Psoas muscle (tissue), 8 donors: ENCODE results near the gene MELTF. TPM values are rescaled to one million over a fixed set of nuclear protein-coding genes. Genes with fewer than 3 reads are reported as not detected.
"Not testable (repeated sequence)": the region's sequence is repeated elsewhere in the genome, so short reads cannot be mapped to it uniquely, and the experiment has no call there.

Experiments
- ATAC-seq, 4 donors: fragments of 200-7000 bp; cut with Tn5 transposase; one replicate each; pipeline ENCODE4 v1.9.1; 2020; ENCODE audit warnings: moderate library complexity in 3 of 4, mild to moderate bottlenecking in 2 of 4
- DNase-seq, 2 donors: peaks; one replicate each; pipeline ENCODE4 v3.0.0-alpha.2; 2020
- H3K27ac ChIP-seq: fragments of 200-600 bp; one replicate; pipeline ENCODE4 v1.8.0; 2022
- H3K27me3 ChIP-seq, 3 donors: fragments of 200-600 bp in 1 of 3; one replicate each; pipeline versions ENCODE4 v1.6.1 to v1.8.0; 2013 to 2022; ENCODE audit warnings: low read length in 2 of 3, mild to moderate bottlenecking in 2 of 3, moderate library complexity in 1 of 3; ENCODE audit not compliant: insufficient read depth in 3 of 3
- H3K36me3 ChIP-seq, 2 donors: fragments of 200-600 bp in 1 of 2; one replicate each; pipeline versions ENCODE4 v1.6.1 to v1.8.0; 2013 to 2022; ENCODE audit warnings: low read depth in 1 of 2, mild to moderate bottlenecking in 1 of 2, moderate library complexity in 1 of 2; ENCODE audit not compliant: insufficient read depth in 1 of 2
- H3K4me1 ChIP-seq: fragments of 200-600 bp; one replicate; pipeline ENCODE4 v1.8.0; 2022
- H3K4me3 ChIP-seq: fragments of 200-600 bp; one replicate; pipeline ENCODE4 v1.8.0; 2022; ENCODE audit warnings: mild to moderate bottlenecking
- H3K9me3 ChIP-seq: fragments of 200-600 bp; one replicate; pipeline ENCODE4 v1.8.0; 2022
- WGBS, 3 donors: extraction: QIAGEN DNeasy Blood & Tissue Kit; methylation state at CpG; one replicate each; pipeline versions ENCODE4 v1.1.6 to v1.1.7; 2013; 5-methylcytosine and 5-hydroxymethylcytosine counted together
- intact Hi-C, 2 donors: fragments of 100-400 bp; cut with DNase I; formaldehyde crosslinking; loops; one replicate each; pipeline versions ENCODE4 v1.11.0 to v1.14.2; 2022
- polyA plus RNA-seq, 3 donors: library from polyadenylated mRNA; stranded (reverse); fragments of 200-250 nt; gene quantifications; one replicate each; pipeline ENCODE4 v1.2.3, GENCODE V29; 2013
- total RNA-seq, 4 donors: library from RNA; stranded (reverse); fragmentation: NEBNext Ultra II Directional in 2 of 4; extraction: Animal tissue kit (Norgen Biotek cat#: 25700) in 2 of 4; gene quantifications; one replicate each; pipeline versions ENCODE4 v1.2.1 to v1.2.4, GENCODE V29; 2021 to 2023
- TF ChIP-seq, protein P1 (sequence below): fragments of 200-600 bp; IDR thresholded peaks from one replicate; pipeline ENCODE4 v1.8.0; 2022; ENCODE audit warnings: antibody characterized with exemption
- donor health status: healthy with polysubstance abuse.
- donor health status: DM: no; HTN: no; CAD: no; lungs with moderate emphysema.
- donor health status: Bipolar disorder and iron deficiency.
- donor health status: healthy.
- donor health status: DM: yes; HTN: yes; CAD: no.
- donor health status: DM: no; HTN: no; CAD: no.
- donor health status: DM: no; HTN: no; CAD: no.
- donor health status: DM: yes; HTN: yes; CAD: no.

Gene MELTF
- total and polyA plus RNA-seq, 7 donors: 0.23 to 0.97 (median 0.55) TPM

- H3K4me1 ChIP-seq: no peaks in the 10 kb centered on the region
- no peak for DNase-seq
- 78 to 82% (median 78%) methylated on average over 4 of the region's 4 CpGs for WGBS, 3 donors
- H3K36me3 ChIP-seq: peaks cover 4 to 92% of the 10 kb centered on the region in 2 donors
- no peak overlapping the region for H3K4me3 ChIP-seq
- H3K27ac ChIP-seq: no peak overlapping the region
- H3K9me3 ChIP-seq: no peaks in the 10 kb centered on the region
- intact Hi-C loops: no loop called here
- ATAC-seq: no peak
- TF ChIP-seq, protein P1, sequence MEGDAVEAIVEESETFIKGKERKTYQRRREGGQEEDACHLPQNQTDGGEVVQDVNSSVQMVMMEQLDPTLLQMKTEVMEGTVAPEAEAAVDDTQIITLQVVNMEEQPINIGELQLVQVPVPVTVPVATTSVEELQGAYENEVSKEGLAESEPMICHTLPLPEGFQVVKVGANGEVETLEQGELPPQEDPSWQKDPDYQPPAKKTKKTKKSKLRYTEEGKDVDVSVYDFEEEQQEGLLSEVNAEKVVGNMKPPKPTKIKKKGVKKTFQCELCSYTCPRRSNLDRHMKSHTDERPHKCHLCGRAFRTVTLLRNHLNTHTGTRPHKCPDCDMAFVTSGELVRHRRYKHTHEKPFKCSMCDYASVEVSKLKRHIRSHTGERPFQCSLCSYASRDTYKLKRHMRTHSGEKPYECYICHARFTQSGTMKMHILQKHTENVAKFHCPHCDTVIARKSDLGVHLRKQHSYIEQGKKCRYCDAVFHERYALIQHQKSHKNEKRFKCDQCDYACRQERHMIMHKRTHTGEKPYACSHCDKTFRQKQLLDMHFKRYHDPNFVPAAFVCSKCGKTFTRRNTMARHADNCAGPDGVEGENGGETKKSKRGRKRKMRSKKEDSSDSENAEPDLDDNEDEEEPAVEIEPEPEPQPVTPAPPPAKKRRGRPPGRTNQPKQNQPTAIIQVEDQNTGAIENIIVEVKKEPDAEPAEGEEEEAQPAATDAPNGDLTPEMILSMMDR: no peak
- H3K27me3 ChIP-seq: no peaks in the 10 kb centered on the region
Measured at GRCh38 chr3:197062446-197062845, 32.8 kb upstream of the MELTF start.

DNA sequence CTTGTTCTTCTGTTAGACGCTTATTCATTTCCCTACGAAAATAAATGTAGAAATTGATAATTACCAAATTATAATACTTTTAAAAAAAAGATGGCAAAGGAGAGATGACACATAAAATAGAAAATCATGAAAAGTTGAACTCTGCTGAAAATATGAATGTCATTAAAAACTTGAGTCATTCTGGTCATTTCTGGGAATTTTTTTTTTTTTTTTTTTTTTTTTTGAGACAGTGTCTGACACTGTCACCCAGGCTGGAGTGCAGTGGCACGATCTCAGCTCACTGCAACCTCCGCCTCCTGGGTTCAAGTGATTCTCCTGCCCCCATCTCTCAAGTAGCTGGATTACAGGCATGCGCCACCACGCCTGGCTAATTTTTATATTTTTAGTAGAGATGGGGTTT, 22.0 kb upstream of the MELTF start:
- 94 to 97% (median 95%) methylated on average over 6 of the region's 6 CpGs for WGBS, 3 donors
- H3K27me3 ChIP-seq, H3K9me3 ChIP-seq, intact Hi-C loops, H3K4me3 ChIP-seq, H3K27ac ChIP-seq, H3K4me1 ChIP-seq, ATAC-seq, DNase-seq: not testable (repeated sequence)
- H3K36me3 ChIP-seq: peaks cover 5 to 78% of the 10 kb centered on the region in 2 donors

- intact Hi-C loops: no loop called here
- Histone ChIP-seq H3K27ac (no peak overlapping the region), H3K9me3 (no peaks in the 10 kb centered on the region), H3K36me3 (peaks cover 5 to 78% of the 10 kb centered on the region in 2 donors), H3K4me1 (no peaks in the 10 kb centered on the region), H3K27me3 (no peaks in the 10 kb centered on the region), H3K4me3 (no peak overlapping the region)
- DNase-seq (no peak), ATAC-seq (no peak)
- TF ChIP-seq, protein P1: no peak
- 93 to 95% (median 94%) methylated on average over 2 of the region's 2 CpGs for WGBS, 3 donors
Measured at GRCh38 chr3:197050511-197050910, 20.9 kb upstream of the MELTF start.

- Histone ChIP-seq H3K27ac (no peak overlapping the region), H3K9me3 (no peaks in the 10 kb centered on the region), H3K27me3 (no peaks in the 10 kb centered on the region), H3K36me3 (peaks cover 0 to 45% of the 10 kb centered on the region in 2 donors), H3K4me3 (no peak overlapping the region), H3K4me1 (no peaks in the 10 kb centered on the region)
- ATAC-seq: no peak
- intact Hi-C loops: no loop called here
- no peak for DNase-seq
- WGBS, 3 donors: 91 to 93% (median 92%) methylated on average over 4 of the region's 4 CpGs
- TF ChIP-seq, protein P1: no peak
Measured at GRCh38 chr3:197042539-197042938, 12.9 kb upstream of the MELTF start.

GRCh38 chr3:197041875-197042488, 12.4 kb upstream of the MELTF start:
- 64 to 72% (median 70%) methylated on average over 6 of the region's 6 CpGs for WGBS, 3 donors
- intact Hi-C loops: no loop called here
- no peak overlapping the region for H3K27ac ChIP-seq
- H3K27me3 ChIP-seq: no peaks in the 10 kb centered on the region
- ATAC-seq (no peak), DNase-seq (no peak)
- H3K4me3 ChIP-seq: no peak overlapping the region
- H3K9me3 ChIP-seq: no peaks in the 10 kb centered on the region
- H3K36me3 ChIP-seq: peaks cover 0 to 40% of the 10 kb centered on the region in 2 donors
- H3K4me1 ChIP-seq: no peaks in the 10 kb centered on the region
- TF ChIP-seq, protein P1: no peak
